Body of pancreas (tissue), 4 donors: ENCODE measurements around the gene WNK4.

Experiments
- CTCF ChIP-seq, 7 experiments: fragments of 450-650 bp in 4 of 7; fragments of 200-600 bp in 3 of 7; sonication (generic) in 3 of 7; IDR thresholded peaks; one replicate each; pipeline ENCODE4 v1.5.1; 2016 to 2019; ENCODE audit warnings: antibody characterized with exemption in 7 of 7
- POLR2A ChIP-seq, 3 donors: fragments of 450-650 bp; IDR thresholded peaks; one replicate each; pipeline ENCODE4 v1.6.1; 2016; ENCODE audit warnings: antibody characterized with exemption in 3 of 3, mild to moderate bottlenecking in 2 of 3

GRCh38 chr17:42798011-42798382, 17.6 kb downstream of the WNK4 start:
- TF ChIP-seq POLR2A (IDR thresholded peaks at IDR 0.05) (no peak), CTCF (IDR thresholded peaks at IDR 0.05) (no peak)
